CD4-positive, CD25-positive, alpha-beta regulatory T cell (primary cell): ENCODE results near the gene NPIPB8. TPM values are rescaled to one million over a fixed set of nuclear protein-coding genes. Genes with fewer than 3 reads are reported as not detected.
"Not testable (repeated sequence)": the region's sequence is repeated elsewhere in the genome, so short reads cannot be mapped to it uniquely, and the experiment has no call there.

Source experiments
- ATAC-seq, 2 donors: fragments of 150-1000 bp; cut with Tn5 transposase; one replicate each; pipeline ENCODE4 v1.10.0; 2021; ENCODE audit warnings: low read depth in 2 of 2, moderate number of reproducible peaks in 2 of 2, moderate library complexity in 1 of 2
- DNase-seq, 3 donors: peaks; one replicate each; pipeline versions ENCODE4 v3.0.0 to v3.0.0-alpha.2; 2012 to 2022; ENCODE audit warnings: mixed read lengths in 1 of 3
- H3K27ac ChIP-seq: one replicate; pipeline ENCODE4 v1.7.0; 2013; ENCODE audit warnings: mild to moderate bottlenecking, low read length; ENCODE audit not compliant: insufficient read depth, poor library complexity, severe bottlenecking
- H3K27me3 ChIP-seq: one replicate; pipeline ENCODE4 v1.7.0; 2013; ENCODE audit warnings: low read length; ENCODE audit not compliant: control insufficient read depth, insufficient read depth
- H3K36me3 ChIP-seq: one replicate; pipeline ENCODE4 v1.7.0; 2013; ENCODE audit warnings: mild to moderate bottlenecking, low read length, moderate library complexity; ENCODE audit not compliant: control insufficient read depth, insufficient read depth
- H3K4me1 ChIP-seq: 2 replicates; pipeline ENCODE4 v1.7.0; 2013; ENCODE audit warnings: mild to moderate bottlenecking, low read length; ENCODE audit not compliant: insufficient read depth, control insufficient read depth, poor library complexity, severe bottlenecking
- H3K4me3 ChIP-seq: one replicate; pipeline ENCODE4 v1.7.0; 2013; ENCODE audit warnings: low read depth, mild to moderate bottlenecking, low read length, moderate library complexity
- H3K9me3 ChIP-seq, 2 experiments: 1 replicate in 1 of 2; 2 replicates in 1 of 2; pipeline ENCODE4 v1.7.0; 2013; ENCODE audit warnings: low read length in 2 of 2, mild to moderate bottlenecking in 1 of 2, moderate library complexity in 1 of 2; ENCODE audit not compliant: control insufficient read depth in 2 of 2
- H3K27ac Mint-ChIP-seq, 3 donors: one replicate each; pipeline ENCODE4 v1.8.0; 2020 to 2022; ENCODE audit warnings: mild to moderate bottlenecking in 3 of 3, mixed read lengths in 3 of 3, moderate library complexity in 2 of 3
- H3K27me3 Mint-ChIP-seq: one replicate; pipeline ENCODE4 v1.8.0; 2022; ENCODE audit warnings: mild to moderate bottlenecking, mixed read lengths
- H3K36me3 Mint-ChIP-seq: one replicate; pipeline ENCODE4 v1.8.0; 2020; ENCODE audit warnings: mixed read lengths
- H3K4me1 Mint-ChIP-seq, 4 donors: one replicate each; pipeline ENCODE4 v1.8.0; 2020 to 2022; ENCODE audit warnings: mixed read lengths in 4 of 4, mild to moderate bottlenecking in 1 of 4
- H3K4me3 Mint-ChIP-seq, 4 donors: one replicate each; pipeline ENCODE4 v1.8.0; 2020 to 2022; ENCODE audit warnings: mild to moderate bottlenecking in 4 of 4, mixed read lengths in 4 of 4, moderate library complexity in 3 of 4
- H3K9me3 Mint-ChIP-seq, 7 donors: one replicate each; pipeline ENCODE4 v1.8.0; 2020 to 2022; ENCODE audit warnings: mixed read lengths in 7 of 7, mild to moderate bottlenecking in 3 of 7, moderate library complexity in 2 of 7
- polyA plus RNA-seq, 4 donors: library from polyadenylated mRNA; unstranded; fragments of 300-500 nt; fragmentation: Illumina TruSeq; gene quantifications; one replicate each; pipeline ENCODE4 v1.2.3, GENCODE V29; 2021
- total RNA-seq: library from RNA; stranded (reverse); gene quantifications from one replicate; pipeline ENCODE4 v1.2.3, GENCODE V29; 2022

NPIPB8 gene
- total and polyA plus RNA-seq, 5 donors from 2014 or later: 1.1 TPM; not detected in 4

- H3K4me1 ChIP-seq: peaks cover 10% of the 10 kb centered on the region
- DNase-seq (peak; percentile 38 to 82 (median 70)), ATAC-seq (peak; percentile 92 to 96)
- no peaks in the 10 kb centered on the region for H3K9me3 ChIP-seq
- no peak overlapping the region for H3K4me3 ChIP-seq
- peaks cover 4% of the 10 kb centered on the region for H3K36me3 Mint-ChIP-seq
- peaks cover 7 to 30% (median 18%) of the 10 kb centered on the region in 4 donors for H3K4me1 Mint-ChIP-seq
- peaks cover 0 to 6% (median 0%) of the 10 kb centered on the region in 7 donors for H3K9me3 Mint-ChIP-seq
- H3K27ac Mint-ChIP-seq: peak overlapping the region in 1 of 3 donors; percentile 86
- no peaks in the 10 kb centered on the region for H3K27me3 ChIP-seq
- H3K27ac ChIP-seq: no peak overlapping the region
- H3K36me3 ChIP-seq: no peaks in the 10 kb centered on the region
- peaks cover 5% of the 10 kb centered on the region for H3K27me3 Mint-ChIP-seq
- peak overlapping the region; percentile 70 to 93 (median 86) for H3K4me3 Mint-ChIP-seq
These were observed 14.6 kb upstream of the NPIPB8 start for GRCh38 chr16:28623172-28623711.

- not testable (repeated sequence) for H3K36me3 ChIP-seq, H3K27ac Mint-ChIP-seq, H3K27me3 ChIP-seq, H3K9me3 Mint-ChIP-seq, H3K36me3 Mint-ChIP-seq, ATAC-seq, H3K4me1 ChIP-seq, H3K9me3 ChIP-seq, H3K4me1 Mint-ChIP-seq, H3K4me3 ChIP-seq, H3K4me3 Mint-ChIP-seq, H3K27ac ChIP-seq, DNase-seq
- peaks cover 14% of the 10 kb centered on the region for H3K27me3 Mint-ChIP-seq
These were observed 7.0 kb upstream of the NPIPB8 start for GRCh38 chr16:28630905-28631304.

GRCh38 chr16:28636093-28636823 lies 1.6 kb upstream of the NPIPB8 start:
- not testable (repeated sequence) for H3K36me3 Mint-ChIP-seq, H3K27ac Mint-ChIP-seq, H3K4me1 ChIP-seq, H3K4me1 Mint-ChIP-seq, H3K9me3 ChIP-seq, DNase-seq, H3K27me3 ChIP-seq, H3K27ac ChIP-seq, H3K36me3 ChIP-seq, H3K4me3 ChIP-seq, H3K9me3 Mint-ChIP-seq, ATAC-seq, H3K4me3 Mint-ChIP-seq
- peaks cover 15% of the 10 kb centered on the region for H3K27me3 Mint-ChIP-seq

- not testable (repeated sequence) for H3K4me1 ChIP-seq, H3K9me3 Mint-ChIP-seq, H3K27me3 ChIP-seq, H3K36me3 Mint-ChIP-seq, H3K4me3 Mint-ChIP-seq, H3K4me1 Mint-ChIP-seq, DNase-seq, H3K9me3 ChIP-seq, H3K4me3 ChIP-seq, ATAC-seq, H3K27me3 Mint-ChIP-seq, H3K27ac ChIP-seq, H3K36me3 ChIP-seq, H3K27ac Mint-ChIP-seq
These were observed 494 bp downstream of the NPIPB8 start for GRCh38 chr16:28638359-28638758.

GRCh38 chr16:28639959-28640358 lies 2.1 kb downstream of the NPIPB8 start:
- H3K27me3 ChIP-seq, DNase-seq, H3K36me3 ChIP-seq, H3K4me3 ChIP-seq, H3K4me1 ChIP-seq, H3K9me3 Mint-ChIP-seq, H3K36me3 Mint-ChIP-seq, H3K4me1 Mint-ChIP-seq, ATAC-seq, H3K27ac ChIP-seq, H3K9me3 ChIP-seq, H3K27me3 Mint-ChIP-seq, H3K4me3 Mint-ChIP-seq, H3K27ac Mint-ChIP-seq: not testable (repeated sequence)

GRCh38 chr16:28666264-28666663 lies 28.4 kb downstream of the NPIPB8 start:
- H3K4me1 ChIP-seq, H3K4me1 Mint-ChIP-seq, H3K36me3 Mint-ChIP-seq, H3K9me3 Mint-ChIP-seq, H3K27me3 ChIP-seq, H3K4me3 ChIP-seq, H3K9me3 ChIP-seq, DNase-seq, H3K36me3 ChIP-seq, H3K27ac Mint-ChIP-seq, H3K27ac ChIP-seq, ATAC-seq, H3K4me3 Mint-ChIP-seq, H3K27me3 Mint-ChIP-seq: not testable (repeated sequence)

- not testable (repeated sequence) for H3K36me3 Mint-ChIP-seq, H3K27ac Mint-ChIP-seq
These were observed 29.6 kb downstream of the NPIPB8 start for GRCh38 chr16:28667480-28667879.

GRCh38 chr16:28668199-28668598 lies 30.3 kb downstream of the NPIPB8 start:
- not testable (repeated sequence) for H3K27ac Mint-ChIP-seq, H3K27me3 Mint-ChIP-seq, H3K9me3 Mint-ChIP-seq, H3K4me1 Mint-ChIP-seq, H3K27ac ChIP-seq, DNase-seq, H3K36me3 ChIP-seq, H3K4me3 Mint-ChIP-seq, H3K27me3 ChIP-seq, H3K36me3 Mint-ChIP-seq, ATAC-seq, H3K4me1 ChIP-seq, H3K4me3 ChIP-seq, H3K9me3 ChIP-seq

More at GRCh38 chr16:28667480-28667879, 29.6 kb downstream of the NPIPB8 start:
- not testable (repeated sequence) for H3K27me3 Mint-ChIP-seq, H3K4me3 Mint-ChIP-seq, H3K4me3 ChIP-seq, DNase-seq, H3K9me3 Mint-ChIP-seq, H3K27ac ChIP-seq, ATAC-seq, H3K9me3 ChIP-seq, H3K27me3 ChIP-seq, H3K4me1 ChIP-seq, H3K4me1 Mint-ChIP-seq, H3K36me3 ChIP-seq
